Vagina (tissue), 2 donors: ENCODE data around the gene CREB5.

Experiments used
- POLR2A ChIP-seq, 2 donors: fragments of 450-650 bp; IDR thresholded peaks; one replicate each; pipeline ENCODE4 v1.6.1; 2017; ENCODE audit warnings: antibody characterized with exemption in 2 of 2, mild to moderate bottlenecking in 2 of 2, moderate library complexity in 2 of 2
- POLR2AphosphoS5 ChIP-seq, 2 donors: sonication (generic); formaldehyde crosslinking; IDR thresholded peaks; one replicate each; pipeline ENCODE4 v1.9.0; 2017; ENCODE audit warnings: antibody characterized with exemption in 2 of 2, mild to moderate bottlenecking in 2 of 2, low read depth in 1 of 2; ENCODE audit not compliant: insufficient read depth in 1 of 2

- TF ChIP-seq POLR2AphosphoS5 (IDR thresholded peaks at IDR 0.05; ENCODE audit: insufficient read depth in 1 of 2, low read depth in 1 of 2) (no peak), POLR2A (IDR thresholded peaks at IDR 0.05) (no peak)
These were observed 202.8 kb downstream of the CREB5 start for GRCh38 chr7:28615091-28615490.
